ENCODE measurements around the gene PRLR. TPM values are rescaled to one million over a fixed set of nuclear protein-coding genes. Genes with fewer than 3 reads are reported as not detected.

The PRLR gene
- total RNA-seq, 1 donor from 2014 or later = 0.21 TPM

GRCh38 chr5:35242702-35243258 lies 12.5 kb upstream of the PRLR start:
- no peak overlapping the region for H3K27ac Mint-ChIP-seq (ENCODE audit: unreplicated experiment)
- H3K27me3 Mint-ChIP-seq (ENCODE audit: unreplicated experiment) = no peaks in the 10 kb centered on the region
- H3K4me3 Mint-ChIP-seq (ENCODE audit: unreplicated experiment) = no peak overlapping the region
- TF ChIP-seq CTCF (IDR thresholded peaks at IDR 0.05; ENCODE audit: unreplicated experiment) = no peak
- H3K9me3 Mint-ChIP-seq (ENCODE audit: unreplicated experiment) = no peaks in the 10 kb centered on the region
- no peak for DNase-seq (ENCODE audit: low spot score)
- no peaks in the 10 kb centered on the region for H3K36me3 Mint-ChIP-seq (ENCODE audit: low read depth, unreplicated experiment)
- peaks cover 4% of the 10 kb centered on the region for H3K4me1 Mint-ChIP-seq (ENCODE audit: unreplicated experiment)

- no peaks in the 10 kb centered on the region for H3K36me3 Mint-ChIP-seq (ENCODE audit: low read depth, unreplicated experiment)
- no peaks in the 10 kb centered on the region for H3K4me1 Mint-ChIP-seq (ENCODE audit: unreplicated experiment)
- DNase-seq (ENCODE audit: low spot score) = no peak
- no peak overlapping the region for H3K4me3 Mint-ChIP-seq (ENCODE audit: unreplicated experiment)
- H3K27ac Mint-ChIP-seq (ENCODE audit: unreplicated experiment) = no peak overlapping the region
- no peaks in the 10 kb centered on the region for H3K27me3 Mint-ChIP-seq (ENCODE audit: unreplicated experiment)
- no peaks in the 10 kb centered on the region for H3K9me3 Mint-ChIP-seq (ENCODE audit: unreplicated experiment)
- TF ChIP-seq CTCF (IDR thresholded peaks at IDR 0.05; ENCODE audit: unreplicated experiment) = no peak
Measured at GRCh38 chr5:35240892-35241291, 10.6 kb upstream of the PRLR start.

DNA sequence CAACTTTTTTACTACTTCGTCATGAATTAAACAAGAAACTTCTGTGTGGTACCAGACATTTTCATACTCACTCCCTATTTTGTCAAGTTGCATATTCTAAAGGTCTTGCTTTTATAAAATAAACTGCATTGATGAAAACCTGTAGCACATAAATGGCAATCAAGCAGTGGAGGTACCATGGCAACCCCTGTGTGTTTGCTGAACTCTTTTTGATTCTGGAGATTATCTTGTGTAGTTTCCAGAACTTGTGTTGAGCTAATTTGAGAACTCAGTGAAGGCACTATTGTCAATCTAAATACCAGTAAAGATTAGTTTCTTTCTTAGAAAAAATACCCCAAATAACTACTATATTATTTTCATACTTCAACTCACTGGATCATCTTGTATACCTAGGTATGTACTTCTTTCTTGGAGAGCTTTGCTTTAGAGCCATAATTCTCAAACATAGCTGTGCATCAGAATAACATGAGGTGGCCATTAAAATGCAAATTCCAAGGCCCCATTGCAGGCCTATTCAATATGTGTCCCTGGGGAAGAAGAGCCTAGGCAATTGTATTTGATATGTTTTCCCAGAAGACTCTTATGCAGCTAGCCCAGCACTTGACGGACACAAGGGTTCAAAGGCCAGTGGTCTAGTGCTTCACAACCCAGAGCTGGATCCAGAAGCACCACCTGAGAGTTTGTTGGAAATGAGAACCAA lies 9.8 kb upstream of the PRLR start:
- Mint-ChIP-seq H3K36me3 (ENCODE audit: low read depth, unreplicated experiment) (no peaks in the 10 kb centered on the region), H3K4me3 (ENCODE audit: unreplicated experiment) (no peak overlapping the region), H3K4me1 (ENCODE audit: unreplicated experiment) (no peaks in the 10 kb centered on the region), H3K27ac (ENCODE audit: unreplicated experiment) (no peak overlapping the region), H3K9me3 (ENCODE audit: unreplicated experiment) (no peaks in the 10 kb centered on the region), H3K27me3 (ENCODE audit: unreplicated experiment) (no peaks in the 10 kb centered on the region)
- no peak for DNase-seq (ENCODE audit: low spot score)
- no peak for TF ChIP-seq CTCF (IDR thresholded peaks at IDR 0.05; ENCODE audit: unreplicated experiment)

DNA sequence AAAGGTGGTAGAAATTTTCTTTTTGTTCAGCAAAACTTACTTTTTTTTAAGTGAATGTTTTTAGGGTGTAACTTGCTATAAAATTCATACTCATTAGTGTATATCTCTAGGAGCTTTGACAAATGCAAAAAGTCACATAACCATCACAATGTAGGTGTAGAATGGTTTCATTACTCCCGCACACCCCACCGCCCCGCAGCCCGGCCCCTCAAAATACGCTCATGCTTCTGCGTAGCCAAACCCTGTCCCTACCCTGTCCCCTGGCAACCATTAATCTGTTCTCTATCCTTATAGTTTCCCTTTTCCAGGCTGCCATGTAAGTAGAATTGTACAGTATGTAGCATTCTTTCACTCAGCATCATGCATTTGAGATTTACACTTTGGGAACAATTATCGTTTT lies 9.2 kb upstream of the PRLR start:
- no peak for DNase-seq (ENCODE audit: low spot score)
- Mint-ChIP-seq H3K27ac (ENCODE audit: unreplicated experiment) (no peak overlapping the region), H3K9me3 (ENCODE audit: unreplicated experiment) (no peaks in the 10 kb centered on the region), H3K4me3 (ENCODE audit: unreplicated experiment) (no peak overlapping the region), H3K36me3 (ENCODE audit: low read depth, unreplicated experiment) (no peaks in the 10 kb centered on the region), H3K27me3 (ENCODE audit: unreplicated experiment) (no peaks in the 10 kb centered on the region), H3K4me1 (ENCODE audit: unreplicated experiment) (no peaks in the 10 kb centered on the region)
- TF ChIP-seq CTCF (IDR thresholded peaks at IDR 0.05; ENCODE audit: unreplicated experiment) = no peak

DNA sequence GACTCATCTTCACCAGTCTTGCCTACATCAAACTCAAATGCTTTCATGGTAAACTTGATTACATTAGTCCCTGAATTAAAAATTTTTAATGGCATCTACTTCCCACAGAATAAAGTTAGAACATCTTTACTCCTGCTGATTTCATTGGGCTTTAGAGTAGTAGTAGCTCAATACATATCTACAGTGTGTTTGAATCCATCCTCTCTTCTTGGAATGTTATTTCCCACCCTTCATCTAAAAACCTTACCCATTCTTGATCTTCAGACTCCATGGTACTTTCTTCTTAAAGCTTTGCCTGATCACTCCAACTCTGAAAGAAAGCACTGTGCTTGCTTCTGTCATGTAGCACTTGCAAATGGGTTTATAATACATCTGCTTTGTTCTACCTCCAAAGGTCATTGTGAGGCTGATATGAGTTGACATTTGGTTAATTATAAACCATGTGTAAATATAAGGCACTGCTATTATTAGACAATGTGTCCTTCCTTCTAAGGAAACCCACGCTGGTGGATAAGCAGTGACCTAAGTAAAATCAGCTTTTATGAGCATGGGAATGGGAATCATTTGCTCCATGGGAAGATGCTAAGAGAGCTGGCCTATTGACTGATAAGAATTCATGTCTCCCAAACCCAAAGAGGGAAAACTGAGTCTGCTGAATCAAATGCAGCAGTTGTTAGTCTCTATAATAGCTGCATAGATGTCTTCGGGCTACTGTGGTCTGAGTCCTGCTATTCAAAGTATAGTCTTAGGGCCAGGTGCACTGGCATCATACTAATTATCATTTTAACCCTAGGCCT lies 7.5 kb upstream of the PRLR start:
- no peaks in the 10 kb centered on the region for H3K27me3 Mint-ChIP-seq (ENCODE audit: unreplicated experiment)

More for the DNA sequence above, 7.5 kb upstream of the PRLR start:
- no peak for TF ChIP-seq CTCF (IDR thresholded peaks at IDR 0.05; ENCODE audit: unreplicated experiment)
- no peak for DNase-seq (ENCODE audit: low spot score)
- no peaks in the 10 kb centered on the region for H3K36me3 Mint-ChIP-seq (ENCODE audit: low read depth, unreplicated experiment)
- no peak overlapping the region for H3K27ac Mint-ChIP-seq (ENCODE audit: unreplicated experiment)
- H3K9me3 Mint-ChIP-seq (ENCODE audit: unreplicated experiment) = no peaks in the 10 kb centered on the region
- no peak overlapping the region for H3K4me3 Mint-ChIP-seq (ENCODE audit: unreplicated experiment)
- H3K4me1 Mint-ChIP-seq (ENCODE audit: unreplicated experiment) = no peaks in the 10 kb centered on the region
